ENCODE results near the gene ILRUN.
"Not testable (repeated sequence)": the region's sequence is repeated elsewhere in the genome, so short reads cannot be mapped to it uniquely, and the experiment has no call there.

The ILRUN gene

DNA sequence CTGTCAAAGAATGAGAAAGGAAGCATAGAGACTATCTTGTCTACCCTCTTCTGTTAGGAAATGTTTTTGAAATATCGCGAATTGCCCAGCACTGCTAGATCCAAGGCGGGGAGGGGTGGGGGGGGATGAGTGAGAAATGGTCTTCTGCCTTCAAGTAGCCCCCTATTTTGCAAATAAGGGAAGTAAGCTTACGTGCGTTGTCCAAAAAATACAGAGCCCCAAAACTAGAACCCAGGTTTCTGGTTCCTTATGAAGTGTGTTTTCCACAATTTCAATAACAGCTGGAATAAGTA, 923 bp upstream of the ILRUN start:
- DNase-seq = no peak

DNA sequence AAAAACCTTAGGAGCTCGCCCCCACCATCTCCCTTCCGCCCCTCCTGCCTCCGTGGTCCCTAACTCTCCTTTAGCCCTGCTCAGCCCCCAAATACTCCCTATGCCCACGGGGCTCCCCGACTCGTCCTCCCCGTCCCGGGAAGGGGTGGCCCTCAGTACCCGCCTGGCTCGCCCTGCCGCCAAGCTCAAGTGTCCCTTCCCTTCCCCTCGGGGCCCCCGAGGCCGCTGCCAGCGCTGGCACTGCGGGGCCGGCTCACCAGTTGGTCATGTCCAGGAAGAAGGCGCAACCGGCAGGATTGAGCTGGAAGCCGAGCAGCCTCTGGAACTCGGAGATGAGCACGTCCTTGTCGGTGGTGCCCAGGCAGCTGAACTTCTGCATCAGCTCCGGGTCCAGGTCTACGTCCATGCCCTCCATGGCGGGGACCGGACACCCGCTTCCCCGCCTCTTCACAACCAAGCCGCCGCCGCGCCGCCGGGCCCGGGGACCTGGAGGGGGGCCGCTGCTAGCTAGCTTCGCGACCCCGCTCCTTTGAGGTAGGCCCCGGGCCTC, 303 bp downstream of the ILRUN start:
- no peak for DNase-seq

DNA sequence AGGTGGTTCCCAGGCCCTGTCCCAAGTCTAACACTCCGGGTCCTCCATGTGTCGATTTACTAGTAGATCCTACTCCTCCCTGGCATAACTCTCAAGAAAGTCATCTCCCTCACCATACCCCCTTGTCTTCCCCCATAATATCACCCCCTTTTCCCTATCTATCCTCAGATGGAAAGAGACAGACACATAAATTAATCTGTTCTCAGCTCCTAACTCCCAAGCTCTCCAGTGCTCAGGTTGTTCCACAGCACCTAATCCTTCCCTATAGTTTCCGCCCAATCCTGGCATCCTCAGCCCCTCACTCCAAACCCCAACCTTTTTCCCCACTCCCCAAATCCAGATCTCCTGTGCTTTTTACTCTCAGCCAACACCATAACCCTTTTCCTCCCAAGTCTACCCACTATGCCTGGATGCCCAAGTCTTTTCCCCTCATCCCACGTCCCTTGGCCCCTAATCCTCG, 808 bp downstream of the ILRUN start:
- no peak for DNase-seq

DNA sequence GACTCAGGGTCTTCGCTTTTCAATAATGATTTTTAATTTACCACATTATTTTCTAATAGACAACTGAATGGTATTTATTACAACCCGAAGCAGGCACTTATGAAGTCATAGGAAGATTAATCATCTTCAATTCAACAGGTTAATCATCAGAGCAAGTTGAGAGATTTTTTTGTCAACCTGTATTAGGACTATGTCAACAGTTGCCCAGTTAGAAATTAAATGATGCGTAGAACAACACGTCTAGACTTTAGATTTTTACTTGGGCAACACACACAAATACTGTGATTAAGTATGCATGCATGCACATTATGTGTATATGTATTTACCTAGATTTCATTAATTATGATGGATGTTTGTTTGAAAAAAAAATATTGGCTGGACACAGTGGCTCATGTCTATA, 4.3 kb downstream of the ILRUN start:
- no peak for DNase-seq

DNA sequence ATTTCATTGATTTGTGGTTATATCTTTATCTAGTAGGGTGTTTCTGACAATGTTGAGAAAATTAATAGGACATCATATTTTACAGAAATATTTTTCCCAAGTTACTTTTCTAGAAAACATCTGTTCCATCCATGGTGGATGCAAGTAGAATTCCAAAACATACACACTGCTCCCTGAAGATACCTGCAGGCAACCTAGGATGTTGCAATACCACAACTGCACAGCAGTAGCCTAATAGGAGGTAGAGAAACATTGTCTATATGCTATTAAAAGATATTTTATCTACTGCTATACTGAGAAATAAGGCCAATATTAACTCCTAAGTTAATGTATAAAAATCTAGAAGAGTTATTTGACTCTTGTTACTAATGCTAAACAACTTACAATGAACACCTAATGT, 6.8 kb downstream of the ILRUN start:
- no peak for DNase-seq

DNA sequence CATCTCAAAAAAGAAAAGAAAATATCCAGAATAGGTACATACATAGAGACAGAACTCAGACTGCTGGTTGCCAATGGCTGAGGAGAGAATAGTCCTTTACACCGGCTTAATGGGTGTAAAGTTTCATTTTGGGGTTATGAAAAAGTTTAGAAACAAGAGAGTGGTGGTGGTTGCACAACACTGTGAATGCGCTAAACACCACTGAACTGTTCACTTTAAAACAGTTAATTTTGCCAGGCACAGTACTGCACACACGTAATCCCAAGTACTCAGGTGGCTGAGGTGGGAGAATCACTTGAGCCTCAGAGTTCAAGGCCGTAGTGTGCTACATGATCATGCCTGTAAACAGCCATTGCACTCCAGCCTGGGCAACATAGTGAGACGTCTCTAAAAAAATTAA, 7.6 kb downstream of the ILRUN start:
- no peak for DNase-seq

DNA sequence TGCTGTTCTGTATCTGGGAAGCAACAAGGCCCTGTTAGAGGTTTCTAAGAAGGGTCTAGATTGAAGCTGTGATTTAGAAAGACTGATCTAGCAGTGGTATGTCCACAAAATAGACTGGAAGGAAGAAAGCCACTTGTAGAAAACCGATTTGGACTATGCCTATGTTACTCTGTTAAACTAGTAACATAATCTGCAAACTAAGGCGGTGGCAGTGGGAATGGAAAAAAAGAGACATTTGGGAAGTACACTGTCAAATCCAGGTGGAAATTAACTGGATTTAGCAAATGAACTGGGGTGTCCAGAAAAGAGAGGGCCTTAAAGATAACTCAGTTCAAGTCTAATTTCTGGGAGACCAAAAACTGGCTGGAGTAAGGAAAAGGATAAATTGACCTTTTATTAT, 11.6 kb downstream of the ILRUN start:
- no peak for DNase-seq

DNA sequence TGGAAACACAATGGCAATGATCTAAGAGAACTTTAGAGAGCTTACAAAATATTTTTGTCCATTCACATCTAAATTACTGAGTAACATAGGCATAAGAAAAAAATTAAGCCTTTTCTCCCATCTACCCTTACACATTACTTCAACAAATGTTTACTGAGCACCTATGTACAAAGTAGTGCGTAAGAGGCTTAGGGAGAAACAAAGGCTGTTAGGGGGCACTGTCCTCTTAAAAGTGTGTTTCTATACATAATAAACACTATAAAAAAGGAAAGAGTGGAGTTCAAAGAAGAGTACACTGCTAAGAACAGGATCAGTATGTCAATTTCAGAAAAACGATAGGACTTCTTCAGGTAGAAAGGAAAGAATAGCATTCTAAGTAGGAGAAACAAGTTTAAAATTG, 12.2 kb downstream of the ILRUN start:
- DNase-seq = no peak

DNA sequence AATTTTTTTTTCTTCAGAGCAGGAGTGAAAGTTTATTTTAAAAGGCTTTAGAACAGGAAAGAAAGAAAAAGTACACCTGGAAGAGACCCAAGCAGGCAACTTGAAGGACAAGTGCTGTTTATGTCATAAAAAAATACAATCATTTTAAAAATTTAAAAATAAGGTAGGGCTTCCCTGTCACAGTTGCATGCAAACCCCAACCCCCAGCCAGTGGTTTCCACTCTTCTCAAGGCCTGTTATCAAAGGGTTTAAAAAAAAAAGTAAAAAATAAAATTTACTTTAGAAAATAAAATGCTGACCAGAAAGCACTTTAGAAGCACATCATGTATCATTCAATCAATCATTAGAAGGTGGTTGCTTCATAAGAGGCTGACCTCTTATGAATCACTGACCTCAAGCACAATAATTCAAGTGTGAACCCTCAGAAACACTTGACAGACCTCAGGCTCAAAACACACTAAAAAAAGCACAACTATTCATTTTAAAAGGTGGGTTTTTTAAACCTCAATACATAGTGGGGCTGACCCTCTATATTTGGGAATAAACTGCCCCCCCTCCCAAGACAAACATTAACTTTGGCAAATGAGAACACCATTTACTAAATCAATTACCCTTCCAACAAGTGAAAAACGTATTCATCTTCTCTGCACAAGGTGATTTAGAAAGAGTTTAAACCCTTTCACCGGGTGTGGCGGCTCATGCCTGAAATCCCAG, 15.6 kb downstream of the ILRUN start:
- no peak for DNase-seq

DNA sequence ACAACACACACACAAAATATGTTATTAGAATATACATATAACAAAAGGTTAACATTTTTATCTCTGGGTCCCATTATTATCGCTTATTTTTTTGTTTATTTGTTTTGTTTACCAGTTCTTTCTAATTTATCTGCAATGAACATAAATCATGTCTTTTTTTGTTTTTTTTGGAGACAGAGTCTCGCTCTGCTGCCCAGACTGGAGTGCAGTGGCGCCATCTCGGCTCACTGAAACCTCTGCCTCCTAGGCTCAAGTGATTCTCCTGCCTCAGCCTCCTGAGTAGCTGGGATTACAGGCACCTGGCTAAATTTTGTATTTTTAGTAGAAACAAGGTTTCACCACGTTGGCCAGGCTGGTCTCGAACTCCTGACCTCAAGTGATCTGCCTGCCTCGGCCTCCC, 16.3 kb downstream of the ILRUN start:
- not testable (repeated sequence) for DNase-seq

DNA sequence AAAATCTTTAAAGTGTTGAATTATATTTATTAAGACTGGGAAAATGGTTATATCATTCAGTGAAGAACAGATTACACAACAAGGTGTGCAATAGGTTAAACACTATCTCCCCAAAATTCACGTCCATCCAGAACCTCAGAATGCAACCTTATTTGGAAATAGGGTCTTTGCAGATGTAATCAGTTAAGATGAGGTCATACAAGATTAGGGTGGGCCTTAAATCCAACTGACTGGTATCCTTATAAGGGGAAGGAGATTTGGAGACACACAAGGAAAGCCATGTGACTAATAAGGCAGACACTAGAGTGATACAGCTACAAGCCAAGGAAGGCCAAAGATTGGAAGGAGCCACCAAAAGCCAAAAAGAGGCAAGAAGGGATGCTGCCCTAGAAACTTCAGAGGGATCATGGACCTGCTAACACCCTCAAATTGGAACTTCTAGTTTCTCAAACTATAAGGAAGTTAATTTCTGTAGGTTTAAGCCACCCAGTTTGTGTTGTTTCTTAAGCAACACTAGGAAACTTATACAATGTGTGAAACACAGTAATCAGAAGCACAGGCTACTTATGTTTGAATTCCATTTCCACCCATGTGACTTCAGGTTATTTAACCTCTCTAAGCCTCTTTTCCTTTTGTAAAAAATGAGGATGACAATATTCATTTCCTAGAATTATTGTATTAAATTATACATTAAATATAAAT, 16.9 kb downstream of the ILRUN start:
- DNase-seq = no peak

DNA sequence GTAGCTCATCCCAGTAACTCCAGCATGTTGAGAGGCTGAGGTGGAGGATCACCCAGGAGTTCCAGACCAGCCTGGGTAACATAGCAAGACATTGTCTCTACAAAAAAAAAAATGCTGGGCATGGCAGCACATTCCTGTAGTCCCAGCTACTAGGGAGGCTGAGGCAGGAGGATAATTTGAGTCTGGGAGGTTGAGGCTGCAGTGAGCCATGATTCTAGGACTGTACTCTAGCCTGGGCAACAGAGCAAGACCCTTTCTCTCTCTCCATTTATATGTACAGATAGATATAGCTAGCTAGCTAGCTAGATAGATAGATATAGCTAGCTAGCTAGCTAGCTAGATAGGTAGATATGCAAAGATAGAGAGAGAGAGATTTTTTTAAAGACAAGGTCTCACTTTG, 20.4 kb downstream of the ILRUN start:
- no peak for DNase-seq

DNA sequence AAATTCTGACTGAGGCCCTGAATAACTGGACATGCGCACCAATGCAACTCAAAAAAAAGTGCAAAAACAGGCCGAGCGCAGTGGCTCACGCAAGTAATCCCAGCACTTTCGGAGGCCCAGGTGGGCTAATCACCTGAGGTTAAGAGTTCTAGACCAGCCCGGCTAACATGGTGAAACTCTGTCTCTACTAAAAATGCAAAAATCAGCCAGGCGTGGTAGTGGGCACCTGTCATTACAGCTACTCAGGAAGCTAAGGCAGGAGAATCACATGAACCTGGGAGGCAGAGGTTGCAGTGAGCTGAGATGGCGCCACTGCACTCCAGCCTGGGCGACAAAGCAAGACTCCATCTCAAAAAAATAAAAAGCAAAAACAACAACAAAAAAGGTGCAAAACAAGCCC, 21.6 kb downstream of the ILRUN start:
- DNase-seq = not testable (repeated sequence)

DNA sequence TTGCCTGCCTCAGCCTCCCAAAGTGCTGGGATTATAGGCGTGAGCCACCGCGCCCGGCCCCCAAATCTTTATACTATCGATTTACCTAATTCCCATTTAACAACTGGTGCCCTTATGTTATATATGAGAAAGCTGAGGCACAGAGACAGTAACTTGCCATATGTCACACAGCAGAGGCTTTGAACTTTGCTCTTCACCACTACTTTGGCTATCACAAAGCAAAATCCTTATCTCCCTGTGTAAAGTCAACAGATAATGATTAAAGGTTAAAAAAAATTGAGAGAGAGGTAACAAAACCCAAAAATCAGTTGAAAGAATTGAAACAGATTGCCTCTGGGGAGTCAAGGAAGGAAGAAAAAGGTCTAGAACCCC, 22.3 kb downstream of the ILRUN start:
- DNase-seq = no peak

DNA sequence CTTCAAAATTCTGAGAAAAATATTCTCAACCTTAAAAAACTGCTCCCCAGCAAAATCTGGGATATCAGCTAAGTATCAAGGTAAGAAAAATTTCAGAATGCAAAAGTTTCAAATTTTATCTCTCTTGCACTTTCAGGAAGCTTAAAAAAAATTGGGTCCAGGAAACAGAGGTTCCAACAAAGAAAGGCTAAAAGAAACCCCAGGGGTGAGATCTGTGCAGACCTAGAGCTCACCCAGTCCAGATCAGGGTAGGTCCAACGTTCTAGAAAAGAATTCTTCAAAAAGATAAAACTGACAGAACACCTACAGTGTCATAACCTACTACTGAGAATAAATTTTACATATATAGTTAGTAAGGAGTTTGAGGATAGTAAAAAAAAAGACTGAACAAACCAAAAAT, 23.5 kb downstream of the ILRUN start:
- no peak for DNase-seq

DNA sequence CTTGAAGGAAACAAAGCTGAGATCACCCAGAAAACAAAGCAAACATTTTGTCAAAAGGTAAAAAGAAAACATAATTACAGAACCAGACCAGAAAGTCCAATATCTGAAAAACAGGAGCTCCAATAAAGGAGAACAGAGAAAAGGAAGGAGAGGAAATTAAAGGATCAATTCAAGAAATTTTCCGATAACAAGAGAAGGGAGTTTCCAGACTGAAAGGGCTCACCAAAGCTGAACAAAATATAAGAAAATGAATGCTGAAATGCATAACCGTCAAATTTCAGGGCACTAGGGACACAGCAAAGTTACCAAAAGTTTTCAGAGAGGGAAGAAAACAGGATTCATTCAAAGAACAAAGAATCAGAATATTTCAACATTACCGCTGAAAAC, 23.9 kb downstream of the ILRUN start:
- DNase-seq = no peak

DNA sequence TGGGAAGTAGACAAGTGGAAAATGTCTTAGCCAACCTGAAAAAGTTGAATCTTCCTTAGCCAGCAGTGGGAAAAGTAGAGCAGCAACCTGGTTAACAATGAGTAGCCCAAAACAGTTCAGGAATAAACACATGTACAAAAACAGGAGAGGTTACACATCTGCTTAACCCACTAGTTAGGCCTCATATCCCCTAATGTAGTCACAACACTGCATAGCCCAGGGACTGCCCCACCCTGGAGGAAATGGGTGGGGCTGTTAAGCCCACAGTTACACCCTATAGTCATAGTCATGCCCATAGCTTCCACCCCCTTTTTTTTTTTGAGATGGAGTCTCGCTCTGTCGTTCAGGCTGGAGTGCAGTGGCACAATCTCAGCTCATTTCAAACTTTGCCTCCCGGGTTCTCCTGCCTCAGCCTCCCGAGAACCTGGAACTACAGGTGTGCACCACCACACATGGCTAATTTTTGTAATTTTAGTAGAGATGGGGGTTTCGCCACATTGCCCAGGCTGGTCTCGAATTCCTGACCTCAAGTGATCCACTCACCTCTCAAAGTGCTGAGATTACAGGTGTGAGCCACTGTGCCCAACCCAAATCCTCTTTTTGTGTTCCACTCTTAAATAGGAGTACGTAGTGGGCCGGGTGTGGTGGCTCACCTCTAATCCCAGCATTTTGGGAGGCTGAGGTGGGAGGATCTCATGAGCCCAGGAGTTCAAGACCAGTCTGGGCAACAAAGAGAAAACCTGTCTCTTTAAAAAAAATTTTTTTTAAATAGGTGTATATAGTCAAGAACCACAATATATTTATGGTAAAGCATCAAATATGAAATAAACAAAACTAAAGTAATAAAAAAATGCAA, 24.5 kb downstream of the ILRUN start:
- DNase-seq = peak; percentile 72

DNA sequence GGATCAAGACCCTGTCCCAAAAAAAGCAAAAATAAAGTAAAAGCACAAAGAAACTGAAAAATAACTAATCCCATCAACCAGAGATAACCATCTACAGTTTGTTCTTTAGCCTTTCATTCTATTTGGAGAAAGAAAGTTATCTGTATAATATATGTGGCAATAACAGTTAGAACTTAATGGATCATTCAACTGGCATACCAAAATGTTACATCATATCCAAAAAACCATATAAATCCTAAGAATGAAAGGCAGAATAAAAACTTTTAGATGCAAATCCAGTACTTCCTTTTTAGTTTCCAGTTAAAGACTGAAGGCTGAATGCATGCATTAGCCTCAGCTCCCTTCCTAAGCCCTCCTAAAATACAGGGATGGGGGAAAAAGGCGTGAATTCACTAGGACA, 25.2 kb downstream of the ILRUN start:
- DNase-seq = no peak

DNA sequence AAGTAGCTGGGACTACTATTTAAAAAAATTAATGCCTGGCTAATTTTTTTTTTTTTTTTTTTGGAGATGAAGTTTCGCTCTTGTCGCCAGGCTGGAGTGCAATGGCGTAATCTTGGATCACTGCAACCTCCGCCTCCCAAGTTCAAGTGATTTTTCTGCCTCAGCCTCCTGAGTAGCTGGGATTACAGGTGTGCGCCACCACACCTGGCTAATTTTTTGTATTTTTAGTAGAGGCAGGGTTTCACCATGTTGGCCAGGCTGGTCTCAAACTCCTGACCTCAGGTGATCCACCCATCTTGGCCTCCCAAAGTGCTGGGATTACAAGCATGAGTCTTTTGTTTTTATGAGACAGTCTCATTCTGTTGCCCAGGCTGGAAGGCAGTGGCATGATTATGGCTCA, 27.8 kb downstream of the ILRUN start:
- not testable (repeated sequence) for DNase-seq

DNA sequence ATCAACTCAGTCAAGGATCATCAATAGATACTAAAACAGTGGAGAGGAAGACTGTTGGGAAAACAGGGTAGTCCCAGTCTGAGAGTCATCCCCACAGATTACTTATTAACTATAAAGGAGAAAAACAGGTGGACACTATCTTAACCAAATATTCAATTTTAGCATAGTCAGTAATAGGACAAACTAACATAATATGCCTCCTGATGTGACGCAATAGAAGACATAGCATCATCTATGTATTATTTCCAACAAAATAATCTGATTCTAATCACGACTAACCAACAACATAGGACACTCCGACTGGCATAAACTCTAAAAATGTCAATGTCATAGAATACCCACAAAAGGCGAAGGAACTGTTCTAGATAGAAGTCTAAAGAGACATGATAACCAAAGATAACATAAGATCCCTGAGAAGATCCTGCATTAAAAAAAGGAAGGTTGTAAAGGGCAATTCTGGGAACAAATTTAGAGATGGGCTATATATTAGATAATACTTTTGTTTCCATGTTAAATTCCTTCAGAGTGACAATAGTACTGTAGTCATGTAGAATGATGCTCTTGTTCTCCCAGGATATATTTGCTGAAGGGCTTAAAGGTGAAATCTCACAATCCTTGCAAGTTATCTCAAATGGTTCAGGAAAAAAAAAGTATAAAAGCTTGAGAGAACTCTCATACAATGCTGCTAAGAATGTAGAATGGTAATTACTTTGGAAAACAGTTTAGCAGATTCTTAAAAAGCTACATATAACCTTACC, 28.9 kb downstream of the ILRUN start:
- no peak for DNase-seq

DNA sequence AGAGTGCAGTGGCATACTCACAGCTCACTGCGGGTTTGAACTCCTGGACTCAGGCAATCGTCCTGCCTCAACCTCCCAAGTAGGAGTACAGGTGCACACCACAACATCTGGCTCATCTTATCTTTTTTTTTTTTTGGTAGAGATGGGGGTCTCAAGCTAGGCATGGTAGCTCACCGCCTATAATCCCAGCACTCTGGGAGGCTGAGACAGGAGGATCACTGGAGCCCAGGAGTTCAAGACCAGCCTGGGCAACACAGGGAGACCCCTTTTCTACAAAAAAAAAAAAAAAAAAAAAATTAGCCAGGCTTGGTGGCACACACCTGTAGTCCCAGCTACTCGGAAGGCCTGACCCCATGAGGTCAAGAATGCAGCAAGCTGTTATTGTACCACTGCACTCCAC, 31.5 kb downstream of the ILRUN start:
- no peak for DNase-seq

DNA sequence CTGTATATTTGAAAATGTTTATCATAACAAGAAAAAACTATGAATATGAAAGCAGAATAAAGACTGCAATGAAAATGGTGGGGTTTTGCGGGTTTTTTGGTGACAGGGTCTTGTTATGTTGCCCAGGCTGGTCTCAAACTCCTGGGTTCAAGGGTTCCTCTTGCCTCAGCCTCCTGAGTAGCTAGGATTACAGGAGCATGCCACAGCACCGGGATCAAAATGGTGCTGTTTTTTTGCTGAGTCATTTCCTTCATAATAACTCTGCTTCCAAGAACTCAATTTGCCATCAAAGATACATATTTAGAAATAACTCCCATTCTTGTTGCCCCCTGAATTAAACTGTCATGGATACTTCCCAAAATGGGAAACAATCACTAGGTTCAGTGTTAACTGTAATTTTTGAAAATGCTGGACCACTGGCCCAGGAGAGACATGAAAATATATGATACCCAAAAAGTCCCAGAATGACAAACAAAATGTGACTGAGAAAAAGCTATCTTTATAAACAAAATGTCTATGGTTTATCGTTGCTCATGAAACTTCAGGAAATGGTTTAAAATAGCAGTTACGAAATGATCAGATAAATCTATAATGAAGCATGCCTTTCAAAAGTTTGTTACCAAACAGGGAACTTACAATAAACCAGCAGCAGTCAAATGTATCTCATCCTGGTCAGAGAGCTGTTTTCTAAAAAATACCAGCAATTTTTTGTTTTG, 32.2 kb downstream of the ILRUN start:
- no peak for DNase-seq

Measured in effector CD4-positive, alpha-beta T cell (primary cell).